ENCODE data around the gene MCUB.

DNA sequence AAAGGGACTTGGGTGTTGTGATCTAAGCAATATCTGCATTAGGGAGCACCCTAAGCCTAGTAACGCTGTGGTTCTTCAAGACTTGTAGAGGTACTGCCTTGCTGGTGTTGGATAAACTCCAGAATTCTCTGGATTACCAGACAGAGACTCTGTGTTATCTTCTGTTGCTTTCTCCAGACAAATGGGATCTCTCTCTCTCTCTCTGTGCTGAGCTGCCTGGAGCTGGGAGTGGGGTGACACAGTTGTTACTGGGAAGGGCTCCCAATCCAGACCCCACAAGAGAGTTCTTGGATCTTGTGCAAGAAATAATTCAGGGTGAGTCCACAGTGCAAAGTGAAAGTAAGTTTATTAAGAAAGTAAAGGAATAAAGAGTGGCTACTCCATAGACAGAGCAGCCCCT lies 48.8 kb downstream of the MCUB start:
- TF ChIP-seq, protein P1, sequence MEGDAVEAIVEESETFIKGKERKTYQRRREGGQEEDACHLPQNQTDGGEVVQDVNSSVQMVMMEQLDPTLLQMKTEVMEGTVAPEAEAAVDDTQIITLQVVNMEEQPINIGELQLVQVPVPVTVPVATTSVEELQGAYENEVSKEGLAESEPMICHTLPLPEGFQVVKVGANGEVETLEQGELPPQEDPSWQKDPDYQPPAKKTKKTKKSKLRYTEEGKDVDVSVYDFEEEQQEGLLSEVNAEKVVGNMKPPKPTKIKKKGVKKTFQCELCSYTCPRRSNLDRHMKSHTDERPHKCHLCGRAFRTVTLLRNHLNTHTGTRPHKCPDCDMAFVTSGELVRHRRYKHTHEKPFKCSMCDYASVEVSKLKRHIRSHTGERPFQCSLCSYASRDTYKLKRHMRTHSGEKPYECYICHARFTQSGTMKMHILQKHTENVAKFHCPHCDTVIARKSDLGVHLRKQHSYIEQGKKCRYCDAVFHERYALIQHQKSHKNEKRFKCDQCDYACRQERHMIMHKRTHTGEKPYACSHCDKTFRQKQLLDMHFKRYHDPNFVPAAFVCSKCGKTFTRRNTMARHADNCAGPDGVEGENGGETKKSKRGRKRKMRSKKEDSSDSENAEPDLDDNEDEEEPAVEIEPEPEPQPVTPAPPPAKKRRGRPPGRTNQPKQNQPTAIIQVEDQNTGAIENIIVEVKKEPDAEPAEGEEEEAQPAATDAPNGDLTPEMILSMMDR (conservative IDR thresholded peaks at IDR 0.05 in 1 of 2, IDR thresholded peaks at IDR 0.05 in 1 of 2; ENCODE audit: low read depth in 1 of 2, low read length in 2 of 2): no peak
- no peak for TF ChIP-seq EZH2 (IDR thresholded peaks at IDR 0.05; ENCODE audit: low read length, missing control alignments)

Data from fibroblast of lung (primary cell).